OCI-LY3 (cell line): ENCODE results near the gene ADD1.

Source experiments
- EZH2phosphoT487 ChIP-seq: fragments of 200-600 bp; shearing (Covaris generic); IDR thresholded peaks from 2 replicates; pipeline ENCODE4 v1.6.1; 2018; ENCODE audit warnings: antibody characterized with exemption, mixed run types, low read depth
- TF ChIP-seq, protein P1 (sequence below): fragments of 200-600, 300-600 bp; sonication (generic); IDR thresholded peaks from 2 replicates; pipeline ENCODE4 v1.5.1; 2014; ENCODE audit warnings: antibody characterized with exemption, low read length, low read depth

DNA sequence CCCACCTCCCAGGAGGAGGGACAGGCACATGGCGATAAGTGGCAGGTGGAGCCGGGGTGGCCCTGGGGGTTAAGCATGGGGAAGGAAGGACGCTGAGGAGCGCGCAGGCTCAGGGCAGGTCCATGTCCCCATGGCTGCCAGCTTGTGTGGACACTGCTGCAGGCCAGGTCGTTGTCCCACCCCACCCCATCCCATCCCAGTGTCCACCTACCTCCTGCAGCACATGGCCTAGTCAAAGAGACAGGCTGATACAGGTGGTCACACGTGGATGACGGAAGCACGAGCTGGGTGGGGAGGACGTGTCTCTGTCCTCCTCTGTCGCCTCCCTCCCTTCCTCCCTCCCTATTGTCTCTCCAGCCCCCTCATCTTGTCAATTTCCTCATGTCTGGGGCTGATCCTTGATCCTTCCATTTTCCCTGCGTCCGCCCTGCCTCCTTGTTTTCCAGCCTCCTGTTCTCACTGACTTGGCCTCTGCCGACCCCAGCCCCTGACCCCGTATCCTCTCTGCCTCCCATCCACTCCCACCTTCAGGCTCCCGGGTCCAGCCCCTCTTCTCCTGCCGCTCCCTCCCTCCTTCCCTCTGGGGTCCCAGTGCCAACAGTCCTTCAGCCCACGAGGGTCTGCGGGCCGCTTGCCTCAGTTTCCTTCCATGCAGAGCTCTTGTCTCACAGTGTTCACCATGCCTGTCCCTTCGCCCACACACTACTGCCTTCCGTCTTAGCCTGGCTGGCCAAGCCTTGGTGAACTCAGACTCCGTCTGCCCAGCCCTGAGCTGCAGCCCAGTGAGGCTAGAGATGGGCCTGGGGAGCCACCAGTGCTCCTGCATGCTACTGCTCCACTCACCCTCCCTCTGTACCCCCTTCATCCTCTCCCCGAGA, 15.5 kb upstream of the ADD1 start:
- TF ChIP-seq, protein P1, sequence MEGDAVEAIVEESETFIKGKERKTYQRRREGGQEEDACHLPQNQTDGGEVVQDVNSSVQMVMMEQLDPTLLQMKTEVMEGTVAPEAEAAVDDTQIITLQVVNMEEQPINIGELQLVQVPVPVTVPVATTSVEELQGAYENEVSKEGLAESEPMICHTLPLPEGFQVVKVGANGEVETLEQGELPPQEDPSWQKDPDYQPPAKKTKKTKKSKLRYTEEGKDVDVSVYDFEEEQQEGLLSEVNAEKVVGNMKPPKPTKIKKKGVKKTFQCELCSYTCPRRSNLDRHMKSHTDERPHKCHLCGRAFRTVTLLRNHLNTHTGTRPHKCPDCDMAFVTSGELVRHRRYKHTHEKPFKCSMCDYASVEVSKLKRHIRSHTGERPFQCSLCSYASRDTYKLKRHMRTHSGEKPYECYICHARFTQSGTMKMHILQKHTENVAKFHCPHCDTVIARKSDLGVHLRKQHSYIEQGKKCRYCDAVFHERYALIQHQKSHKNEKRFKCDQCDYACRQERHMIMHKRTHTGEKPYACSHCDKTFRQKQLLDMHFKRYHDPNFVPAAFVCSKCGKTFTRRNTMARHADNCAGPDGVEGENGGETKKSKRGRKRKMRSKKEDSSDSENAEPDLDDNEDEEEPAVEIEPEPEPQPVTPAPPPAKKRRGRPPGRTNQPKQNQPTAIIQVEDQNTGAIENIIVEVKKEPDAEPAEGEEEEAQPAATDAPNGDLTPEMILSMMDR, result no peak
- TF ChIP-seq EZH2phosphoT487, result no peak
